ENCODE measurements around the gene RAPGEF4. TPM values are rescaled to one million over a fixed set of nuclear protein-coding genes. Genes with fewer than 3 reads are reported as not detected.
A peak's percentile ranks its signal among the peaks of the same experiment; 100 is the strongest.

The RAPGEF4 gene
- total RNA-seq, 2 experiments from 2014 or later = 0.21 TPM; not detected in 1

DNA sequence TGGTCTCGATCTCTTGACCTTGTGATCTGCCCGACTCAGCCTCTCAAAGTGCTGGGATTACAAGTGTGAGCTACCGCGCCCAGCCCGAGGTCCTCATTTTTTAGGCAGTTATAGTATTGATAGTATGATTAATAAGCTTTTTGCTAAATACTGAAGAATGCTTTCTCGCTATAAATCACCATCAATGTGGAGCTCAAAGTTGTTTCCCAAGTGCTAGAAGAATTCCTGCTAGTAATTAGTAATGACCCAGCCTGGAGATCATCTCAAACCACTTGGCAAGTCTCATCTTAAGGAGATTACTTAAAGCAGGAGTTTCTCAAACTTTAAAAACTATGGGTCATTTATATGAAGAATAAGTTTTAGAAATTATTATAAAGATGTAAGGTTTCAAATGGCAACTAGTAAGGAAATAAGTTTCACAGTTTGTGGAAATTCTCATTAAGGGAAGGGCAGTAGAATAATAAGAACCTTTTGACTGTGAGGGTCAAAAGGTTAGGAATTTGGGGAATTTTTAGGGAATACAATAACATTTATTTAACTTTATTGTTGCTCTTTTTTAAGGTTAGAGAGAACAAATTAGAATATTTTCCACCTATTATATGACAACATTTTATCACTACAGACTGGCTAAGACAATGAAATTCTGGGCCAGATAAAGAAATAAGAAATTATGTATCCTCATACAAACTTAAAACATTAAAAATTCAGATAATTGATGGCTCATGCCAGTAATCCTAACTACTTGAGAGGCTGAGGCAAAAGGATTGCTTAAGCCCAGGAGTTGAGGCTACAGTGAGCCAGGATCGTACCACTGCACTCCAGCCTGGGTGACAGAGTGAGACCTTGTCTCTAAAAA is 191.4 kb downstream of the RAPGEF4 start:
- Mint-ChIP-seq H3K36me3 (no peaks in the 10 kb centered on the region), H3K9me3 (ENCODE audit: low read depth) (no peaks in the 10 kb centered on the region), H3K27me3 (peaks cover 34% of the 10 kb centered on the region), H3K4me1 (peaks cover 1% of the 10 kb centered on the region), H3K27ac (no peak overlapping the region), H3K4me3 (no peak overlapping the region)
- DNase-seq = no peak
- CTCF ChIA-PET = interaction anchor here (1.8 kb wide), 1 partner anchor 121 kb away, joined by 5 read pairs; no protein-coding TSS in a partner anchor
- no peak for ATAC-seq

- CTCF ChIA-PET = interaction anchor here (1.8 kb wide), 1 partner anchor 121 kb away, joined by 5 read pairs; no protein-coding TSS in a partner anchor
- Mint-ChIP-seq H3K4me1 (peaks cover 1% of the 10 kb centered on the region), H3K27me3 (peaks cover 30% of the 10 kb centered on the region), H3K9me3 (ENCODE audit: low read depth) (no peaks in the 10 kb centered on the region), H3K27ac (no peak overlapping the region), H3K36me3 (no peaks in the 10 kb centered on the region), H3K4me3 (no peak overlapping the region)
- ATAC-seq (no peak), DNase-seq (no peak)
Measured at GRCh38 chr2:172927641-172928357, 192.2 kb downstream of the RAPGEF4 start.

- CTCF ChIA-PET = no interaction called here
- H3K4me1 Mint-ChIP-seq = peaks cover 1% of the 10 kb centered on the region
- no peaks in the 10 kb centered on the region for H3K36me3 Mint-ChIP-seq
- H3K4me3 Mint-ChIP-seq = no peak overlapping the region
- H3K27ac Mint-ChIP-seq = no peak overlapping the region
- no peak for DNase-seq
- H3K9me3 Mint-ChIP-seq (ENCODE audit: low read depth) = no peaks in the 10 kb centered on the region
- peaks cover 35% of the 10 kb centered on the region for H3K27me3 Mint-ChIP-seq
- ATAC-seq = no peak
Measured at GRCh38 chr2:172928756-172929155, 193.1 kb downstream of the RAPGEF4 start.

DNA sequence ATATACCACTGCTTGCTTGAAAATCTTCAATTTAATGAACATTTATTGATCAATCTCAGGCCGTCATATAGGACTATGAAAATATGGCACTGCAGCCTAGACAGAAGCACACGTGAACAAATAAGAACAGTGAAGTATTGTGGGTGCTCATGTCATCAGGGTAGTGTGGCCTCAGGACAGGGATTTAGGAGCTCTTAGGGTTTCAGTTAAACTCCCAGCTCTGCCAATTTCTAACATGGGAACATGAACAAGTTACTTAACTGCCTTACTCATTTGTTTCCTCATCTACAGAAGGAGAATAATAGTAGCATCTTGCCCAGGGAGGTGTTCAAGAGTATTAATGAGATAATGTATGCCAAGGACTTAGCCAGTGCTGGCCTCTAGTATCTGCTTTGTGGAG is 194.0 kb downstream of the RAPGEF4 start:
- Mint-ChIP-seq H3K4me3 (no peak overlapping the region), H3K27ac (no peak overlapping the region), H3K4me1 (peaks cover 1% of the 10 kb centered on the region), H3K9me3 (ENCODE audit: low read depth) (no peaks in the 10 kb centered on the region), H3K36me3 (no peaks in the 10 kb centered on the region), H3K27me3 (peaks cover 35% of the 10 kb centered on the region)
- DNase-seq = no peak
- CTCF ChIA-PET = interaction anchor here (0.7 to 4.2 kb wide), 2 partner anchors 66 to 123 kb away, joined by 3 to 29 read pairs; no protein-coding TSS in a partner anchor
- ATAC-seq = no peak

DNA sequence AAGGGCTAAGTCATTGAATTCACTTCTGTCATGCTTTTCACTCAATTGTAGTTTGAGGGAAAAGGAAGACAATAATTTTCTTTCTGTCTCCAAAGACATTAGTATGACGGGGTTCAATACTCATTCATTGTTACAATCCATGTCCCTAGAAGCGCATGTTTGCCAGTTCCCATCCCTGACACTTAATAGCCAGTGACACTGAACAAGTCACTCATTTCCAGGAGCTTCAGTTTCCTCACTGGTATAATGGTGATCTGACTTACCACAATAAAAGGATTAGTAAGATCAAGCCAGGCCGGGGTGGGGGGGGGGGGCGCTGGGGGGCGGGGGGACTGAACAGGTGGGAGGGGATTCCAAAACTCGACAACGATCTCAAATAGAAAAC is 195.2 kb downstream of the RAPGEF4 start:
- CTCF ChIA-PET = interaction anchor here (0.9 to 4.2 kb wide), 4 partner anchors 10 to 124 kb away, joined by 3 to 29 read pairs (median 4); no protein-coding TSS in a partner anchor
- Mint-ChIP-seq H3K36me3 (no peaks in the 10 kb centered on the region), H3K4me1 (peaks cover 1% of the 10 kb centered on the region), H3K4me3 (no peak overlapping the region), H3K27ac (no peak overlapping the region), H3K27me3 (peaks cover 31% of the 10 kb centered on the region), H3K9me3 (ENCODE audit: low read depth) (no peaks in the 10 kb centered on the region)
- DNase-seq (no peak), ATAC-seq (no peak)

DNA sequence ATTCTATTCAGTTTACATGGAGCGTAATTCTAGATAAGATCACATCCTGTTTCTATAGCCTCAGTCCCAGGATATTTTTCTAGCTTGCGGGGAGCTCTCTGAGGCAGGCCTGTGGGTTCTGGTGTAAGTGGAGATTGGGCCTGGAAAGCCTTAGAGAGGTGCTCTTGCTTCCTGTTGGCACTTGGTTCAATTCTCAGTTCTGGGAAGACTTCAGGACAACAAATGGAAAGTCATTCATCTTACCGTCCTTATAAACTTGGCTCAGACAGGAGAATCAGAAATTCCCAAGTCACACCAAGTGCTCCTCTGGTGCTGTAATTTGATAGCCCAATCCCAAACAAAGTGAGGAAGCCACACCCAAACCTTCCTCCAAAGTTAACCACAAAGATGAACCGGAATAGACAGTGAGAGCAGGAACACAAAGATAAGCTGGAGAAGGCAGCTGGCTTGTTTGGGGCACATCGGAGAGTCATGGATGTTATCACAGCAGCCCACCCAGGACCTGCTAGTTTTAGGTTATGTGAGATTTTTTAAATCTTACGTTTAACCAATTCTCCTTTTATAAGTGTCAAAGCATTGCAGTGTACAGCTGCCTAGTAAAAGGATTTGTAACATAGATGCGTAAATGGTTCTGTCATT is 195.7 kb downstream of the RAPGEF4 start:
- Mint-ChIP-seq H3K4me3 (no peak overlapping the region), H3K36me3 (no peaks in the 10 kb centered on the region), H3K27ac (no peak overlapping the region), H3K9me3 (ENCODE audit: low read depth) (no peaks in the 10 kb centered on the region), H3K27me3 (peaks cover 31% of the 10 kb centered on the region), H3K4me1 (peaks cover 1% of the 10 kb centered on the region)
- DNase-seq (no peak), ATAC-seq (no peak)
- CTCF ChIA-PET = interaction anchor here (0.9 to 4.2 kb wide), 14 partner anchors 7 to 604 kb away, joined by 3 to 29 read pairs (median 4); no protein-coding TSS in a partner anchor

DNA sequence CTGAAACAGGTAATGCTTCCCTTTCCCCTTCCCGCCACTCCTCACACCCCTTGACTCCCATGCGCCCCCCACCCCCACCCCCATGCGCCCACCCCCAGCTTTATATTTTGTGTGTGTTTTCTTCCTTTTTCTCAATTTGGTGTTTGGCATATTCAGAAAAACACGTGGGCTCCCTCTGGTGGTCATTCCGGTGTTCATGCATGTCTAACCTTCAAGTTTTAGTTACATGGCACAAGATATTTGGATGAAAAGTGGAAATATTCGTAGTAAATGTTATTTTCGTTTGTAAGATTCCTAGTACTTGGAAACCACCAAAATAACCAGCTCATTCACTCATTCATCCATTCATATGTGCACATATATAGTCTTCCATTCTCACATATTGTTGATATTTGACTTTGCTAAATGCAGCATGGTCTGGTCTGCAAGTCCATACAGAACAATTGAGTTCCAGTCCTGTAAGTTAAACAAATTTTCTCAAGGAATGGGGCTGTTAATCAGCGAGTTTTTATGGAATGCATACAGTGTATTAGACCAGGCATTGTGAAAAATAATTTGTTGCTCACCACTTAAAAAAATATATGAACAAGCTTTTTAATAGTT is 196.4 kb downstream of the RAPGEF4 start:
- DNase-seq = peak; percentile 67
- Mint-ChIP-seq H3K27ac (no peak overlapping the region), H3K4me1 (peaks cover 1% of the 10 kb centered on the region), H3K36me3 (no peaks in the 10 kb centered on the region), H3K9me3 (ENCODE audit: low read depth) (no peaks in the 10 kb centered on the region), H3K27me3 (peaks cover 28% of the 10 kb centered on the region), H3K4me3 (no peak overlapping the region)
- ATAC-seq = no peak
- CTCF ChIA-PET = interaction anchor here (0.7 to 4.2 kb wide), 18 partner anchors 8 to 605 kb away, joined by 3 to 29 read pairs (median 3); no protein-coding TSS in a partner anchor

GRCh38 chr2:172937884-172938712 is 202.5 kb downstream of the RAPGEF4 start:
- peaks cover 41% of the 10 kb centered on the region for H3K27me3 Mint-ChIP-seq
- no peak overlapping the region for H3K27ac Mint-ChIP-seq
- no peaks in the 10 kb centered on the region for H3K36me3 Mint-ChIP-seq
- ATAC-seq (no peak), DNase-seq (no peak)
- H3K9me3 Mint-ChIP-seq (ENCODE audit: low read depth) = peaks cover 3% of the 10 kb centered on the region
- no peak overlapping the region for H3K4me3 Mint-ChIP-seq
- CTCF ChIA-PET = no interaction called here
- H3K4me1 Mint-ChIP-seq = peaks cover 2% of the 10 kb centered on the region

- Mint-ChIP-seq H3K27ac (no peak overlapping the region), H3K27me3 (peaks cover 42% of the 10 kb centered on the region), H3K4me1 (peaks cover 2% of the 10 kb centered on the region), H3K36me3 (no peaks in the 10 kb centered on the region), H3K9me3 (ENCODE audit: low read depth) (peaks cover 3% of the 10 kb centered on the region), H3K4me3 (no peak overlapping the region)
- DNase-seq (no peak), ATAC-seq (no peak)
- CTCF ChIA-PET = interaction anchor here (0.5 kb wide), 1 partner anchor 350 kb away, joined by 3 read pairs; no protein-coding TSS in a partner anchor
Measured at GRCh38 chr2:172938713-172939375, 203.2 kb downstream of the RAPGEF4 start.

- Mint-ChIP-seq H3K27ac (no peak overlapping the region), H3K36me3 (no peaks in the 10 kb centered on the region), H3K27me3 (peaks cover 55% of the 10 kb centered on the region), H3K4me3 (no peak overlapping the region), H3K4me1 (peaks cover 2% of the 10 kb centered on the region), H3K9me3 (ENCODE audit: low read depth) (peaks cover 3% of the 10 kb centered on the region)
- ATAC-seq (no peak), DNase-seq (no peak)
- CTCF ChIA-PET = no interaction called here
Measured at GRCh38 chr2:172943539-172943938, 207.9 kb downstream of the RAPGEF4 start.

DNA sequence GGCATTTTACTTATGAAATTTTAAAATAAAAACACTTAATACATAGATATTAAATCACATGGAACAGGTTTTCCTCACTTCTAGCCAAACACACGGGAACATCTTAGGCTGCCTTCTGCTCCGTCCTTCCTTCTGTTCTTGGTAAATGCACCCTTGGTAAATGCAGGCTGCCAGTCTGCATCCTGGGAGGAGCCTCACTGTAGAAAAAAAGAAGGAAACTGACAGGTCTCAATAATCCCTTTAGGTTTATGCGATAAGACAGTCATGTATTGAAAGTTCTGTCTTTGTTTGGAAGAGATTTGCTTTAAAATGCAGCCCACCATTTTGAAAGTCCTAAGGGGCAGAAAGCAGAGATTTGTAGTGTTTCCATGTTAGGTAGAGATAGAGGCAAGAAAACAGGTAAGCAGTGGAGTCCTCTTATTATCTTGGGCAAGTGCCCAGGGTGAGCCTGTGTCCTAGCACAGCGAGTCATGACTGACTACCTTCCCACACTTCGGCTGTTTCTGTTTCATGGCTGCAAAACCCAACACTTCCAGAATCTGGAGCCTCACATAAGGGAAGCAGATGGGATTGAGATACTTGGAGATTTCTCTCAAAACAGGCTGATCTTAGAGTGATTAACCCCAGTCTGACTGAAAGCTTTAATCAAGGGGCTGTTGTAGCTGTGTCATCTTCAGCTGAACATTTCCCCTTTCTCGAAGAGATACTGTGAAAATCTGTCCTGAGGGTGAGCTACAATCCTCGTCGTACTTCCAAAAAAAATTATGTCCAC is 208.6 kb downstream of the RAPGEF4 start:
- no peak overlapping the region for H3K27ac Mint-ChIP-seq
- no peak for ATAC-seq

More for the DNA sequence above, 208.6 kb downstream of the RAPGEF4 start:
- CTCF ChIA-PET = no interaction called here
- no peak overlapping the region for H3K4me3 Mint-ChIP-seq
- DNase-seq = no peak
- H3K36me3 Mint-ChIP-seq = no peaks in the 10 kb centered on the region
- peaks cover 3% of the 10 kb centered on the region for H3K9me3 Mint-ChIP-seq (ENCODE audit: low read depth)
- peaks cover 48% of the 10 kb centered on the region for H3K27me3 Mint-ChIP-seq
- H3K4me1 Mint-ChIP-seq = peaks cover 2% of the 10 kb centered on the region
